GM19035 (cell line): ENCODE measurements around the gene SMAD2.
"Not testable (repeated sequence)": the region's sequence is repeated elsewhere in the genome, so short reads cannot be mapped to it uniquely, and the experiment has no call there.

Experiments used
- ATAC-seq: cut with Tn5 transposase; IDR thresholded peaks from one replicate; pipeline ENCODE4 v1.9.1; 2021; ENCODE audit not compliant: unreplicated experiment

Gene SMAD2

GRCh38 chr18:47858607-47859006 is 71.9 kb downstream of the SMAD2 start:
- no peak for ATAC-seq

GRCh38 chr18:47847635-47848034 is 82.8 kb downstream of the SMAD2 start:
- no peak for ATAC-seq

DNA sequence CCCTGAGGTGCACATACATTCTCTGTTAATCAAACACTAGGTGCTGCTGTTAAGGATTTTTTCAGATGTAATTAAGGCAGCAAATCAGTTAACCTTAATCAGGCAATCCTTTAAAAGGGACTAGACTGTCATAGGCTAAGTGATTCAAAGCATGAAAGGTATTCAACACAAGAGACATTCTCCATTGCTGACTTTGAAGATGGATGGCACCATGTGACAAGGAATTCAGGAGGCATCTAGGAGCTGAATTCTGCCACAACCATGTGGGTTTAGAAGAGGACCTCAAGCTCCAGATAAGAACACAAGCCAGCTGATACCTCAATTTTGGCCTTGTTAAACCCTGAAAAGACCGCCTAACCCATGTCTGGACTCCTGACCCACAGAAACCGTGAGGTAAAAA is 84.0 kb downstream of the SMAD2 start:
- no peak for ATAC-seq

- no peak for ATAC-seq
Observed at GRCh38 chr18:47844828-47845498, 85.5 kb downstream of the SMAD2 start.

DNA sequence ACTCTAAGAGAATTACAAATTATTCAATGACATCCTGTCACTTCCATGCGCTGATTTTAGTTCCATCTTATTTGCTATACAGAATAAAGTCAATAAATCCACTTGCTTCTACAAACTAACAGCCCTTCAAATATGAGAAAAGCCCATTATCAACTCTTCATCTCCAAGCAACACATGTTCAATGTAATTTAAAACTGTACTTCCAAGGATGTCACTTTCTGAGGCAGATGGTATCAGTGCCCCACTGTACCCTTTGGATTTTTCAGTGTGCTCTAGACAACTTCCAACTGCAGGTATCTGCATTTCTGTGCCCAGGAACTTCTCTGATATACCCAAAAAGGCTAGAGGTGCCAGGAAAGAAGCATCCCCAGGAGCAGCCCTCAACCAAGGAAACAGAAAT is 87.6 kb downstream of the SMAD2 start:
- ATAC-seq, result no peak

- no peak for ATAC-seq
Observed at GRCh38 chr18:47838396-47838795, 92.1 kb downstream of the SMAD2 start.

DNA sequence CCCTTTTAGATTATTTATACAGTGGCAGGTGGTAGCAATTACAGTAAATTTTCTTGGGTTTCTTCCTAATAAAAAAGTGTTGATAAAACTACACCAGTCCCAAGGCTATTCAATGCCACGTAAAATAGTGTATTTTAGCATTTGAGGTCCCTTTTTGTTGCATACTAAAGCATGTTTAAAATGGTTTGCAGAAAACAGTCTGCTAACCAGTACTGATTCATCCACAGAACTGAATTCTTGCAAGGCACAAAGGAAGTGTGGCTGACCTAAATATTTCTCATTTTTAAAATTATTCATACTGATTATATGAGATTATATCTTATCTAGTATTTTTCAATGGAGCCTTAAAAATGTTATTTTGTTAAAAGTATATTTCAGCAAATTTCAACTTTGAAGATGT is 98.1 kb downstream of the SMAD2 start:
- no peak for ATAC-seq

- ATAC-seq, result no peak
Observed at GRCh38 chr18:47831351-47831750, 99.1 kb downstream of the SMAD2 start.

DNA sequence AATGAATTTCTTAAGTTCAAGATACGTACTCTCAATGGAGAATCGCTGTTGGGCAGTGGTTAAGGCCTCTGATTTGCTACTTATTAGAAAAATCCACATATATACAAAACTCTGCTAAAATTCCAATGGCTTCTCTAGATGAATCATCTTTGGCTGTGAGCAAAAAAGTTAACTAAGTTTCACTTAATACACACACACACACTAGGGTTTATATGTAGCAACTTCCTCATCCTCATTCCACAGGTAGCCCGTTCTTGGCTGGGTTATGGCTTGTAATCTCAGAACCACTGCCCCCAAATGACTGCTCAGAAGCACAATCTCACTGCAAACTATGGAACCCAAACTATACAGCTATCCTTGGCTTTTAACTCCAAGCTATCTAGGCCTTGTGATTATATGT is 99.7 kb downstream of the SMAD2 start:
- ATAC-seq, result no peak

- no peak for ATAC-seq
Observed at GRCh38 chr18:47829831-47830230, 100.6 kb downstream of the SMAD2 start.

- not testable (repeated sequence) for ATAC-seq
Observed at GRCh38 chr18:47828031-47828430, 102.4 kb downstream of the SMAD2 start.

DNA sequence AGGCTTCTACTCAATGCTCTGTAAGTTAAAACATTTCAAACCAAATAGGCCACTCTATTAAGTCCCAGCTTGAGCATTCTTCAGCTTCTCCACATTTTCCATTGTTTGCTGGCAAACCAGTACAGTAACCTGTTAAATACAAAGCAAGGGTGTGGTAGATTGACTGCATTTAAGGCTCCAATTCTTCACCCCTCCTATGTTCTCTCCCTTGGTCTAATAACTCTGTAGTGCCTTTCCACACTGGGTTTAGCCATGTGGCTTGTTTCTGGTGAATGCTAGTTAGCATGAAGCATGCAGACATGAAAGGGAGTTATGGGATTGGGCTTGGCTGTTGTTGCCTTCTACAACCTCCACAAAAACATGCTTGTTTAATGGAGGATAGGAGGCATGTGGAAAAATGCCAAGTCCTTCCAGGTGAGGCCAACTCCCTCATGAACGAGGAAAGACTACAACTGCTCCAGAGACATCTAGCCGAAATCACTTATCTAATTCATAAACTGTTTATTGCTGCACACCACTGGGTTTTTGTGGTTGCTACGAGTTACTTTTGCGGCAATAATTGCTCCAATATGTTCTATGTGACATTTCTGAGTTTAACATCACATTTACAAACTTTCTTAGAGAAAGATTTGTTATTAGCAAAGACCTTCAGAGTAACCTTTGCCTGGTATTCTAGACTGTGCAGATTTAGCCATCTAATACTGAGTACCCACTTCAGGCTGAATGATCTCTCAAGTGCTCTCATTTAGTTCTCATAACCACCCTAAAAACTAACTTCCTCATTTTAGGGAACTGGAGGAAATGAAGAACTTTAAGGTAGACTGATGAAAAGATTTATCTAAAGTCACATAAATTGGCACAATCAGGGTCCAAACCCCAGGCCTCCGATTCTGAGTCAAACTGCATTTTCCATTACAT is 104.0 kb downstream of the SMAD2 start:
- no peak for ATAC-seq

DNA sequence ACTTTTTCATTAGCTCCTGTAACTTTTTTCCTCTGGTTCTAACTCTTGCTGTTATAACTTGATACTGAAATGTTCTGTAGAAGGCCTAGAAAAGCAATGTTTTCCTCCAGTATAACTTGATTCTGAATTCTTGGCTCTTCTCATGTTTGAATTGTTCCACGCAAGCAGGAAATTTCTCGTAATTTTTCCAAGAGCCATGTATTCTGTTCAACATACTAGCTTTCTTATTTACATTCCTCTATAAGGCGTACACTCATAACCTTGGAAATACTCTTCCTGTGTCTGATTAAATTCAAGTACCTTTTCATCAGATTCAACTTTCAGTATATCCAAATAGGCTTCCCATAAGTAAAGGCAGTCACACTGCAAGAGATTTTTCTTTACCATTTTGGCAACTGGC is 109.1 kb downstream of the SMAD2 start:
- ATAC-seq, result no peak

GRCh38 chr18:47817795-47818077 is 112.7 kb downstream of the SMAD2 start:
- no peak for ATAC-seq

DNA sequence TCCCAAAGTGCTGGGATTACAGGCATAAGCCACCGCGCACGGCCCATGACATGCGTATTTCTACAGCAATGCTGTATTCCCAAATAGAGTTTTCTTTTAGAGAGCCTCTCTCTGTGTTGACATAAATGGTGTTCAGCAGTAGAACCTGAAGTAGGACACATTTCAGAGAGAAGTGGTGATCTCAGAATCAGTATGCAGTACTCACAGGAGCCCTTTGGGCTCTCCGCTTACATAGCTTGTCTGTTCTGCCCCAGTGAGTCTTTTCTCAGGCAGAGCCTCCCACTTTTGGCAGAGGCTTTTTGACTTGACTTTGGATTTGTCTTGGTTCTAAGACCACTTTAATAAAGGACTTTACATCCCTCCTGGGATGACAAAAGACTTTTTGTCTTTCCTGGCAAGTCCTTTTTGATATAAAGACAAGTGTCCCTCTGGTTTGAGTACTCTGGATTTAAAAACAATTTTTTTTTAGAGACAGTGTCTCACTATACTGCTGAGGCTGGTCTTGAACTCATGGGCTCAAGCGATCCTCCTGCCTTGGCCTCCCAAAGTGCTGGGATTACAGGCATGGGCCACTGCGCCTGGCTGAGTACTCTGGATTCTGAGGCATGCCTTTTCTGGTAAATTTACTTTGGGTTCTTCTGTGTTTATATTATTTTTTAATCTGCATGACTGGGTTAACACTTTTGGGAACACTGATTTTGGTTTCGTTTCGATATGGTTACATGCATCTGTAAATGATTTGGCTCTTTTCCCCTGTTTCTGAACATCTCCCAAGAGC is 113.3 kb downstream of the SMAD2 start:
- no peak for ATAC-seq

DNA sequence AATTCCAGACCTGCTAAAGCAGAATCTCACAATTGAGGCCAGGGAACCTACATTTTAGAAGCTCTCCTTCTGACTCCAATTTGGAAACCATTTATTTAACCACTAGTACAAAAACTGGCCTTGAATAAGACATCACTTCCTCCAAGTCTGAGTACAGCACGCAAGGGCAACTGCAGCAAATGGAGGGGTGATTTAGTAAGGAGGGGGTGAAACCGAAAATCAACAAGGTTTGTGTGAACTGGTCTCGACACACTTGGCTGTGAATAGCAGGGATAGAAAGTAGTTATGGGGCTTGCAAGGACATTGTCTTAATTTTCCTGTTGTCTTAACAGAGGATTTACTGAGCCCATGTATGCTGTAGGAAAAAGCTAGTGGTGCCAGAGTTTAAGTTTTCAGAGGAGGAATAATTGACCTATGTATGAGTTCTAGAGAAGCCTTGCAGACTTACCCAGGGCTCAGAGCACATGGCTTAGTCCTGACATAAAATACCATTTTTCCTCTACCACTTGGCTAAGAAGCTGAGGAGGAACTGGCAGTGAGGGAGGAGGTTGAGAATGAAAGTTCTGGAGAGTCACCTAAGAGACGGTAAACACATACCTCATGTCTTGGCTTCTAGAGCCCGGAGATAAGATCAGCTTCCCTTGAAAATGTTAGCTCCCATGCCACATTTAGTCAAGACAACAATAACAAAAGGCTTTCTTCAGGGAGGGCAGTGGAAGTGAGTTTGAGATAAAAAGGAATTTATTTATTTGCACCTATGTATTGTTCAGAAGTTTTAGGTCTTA is 114.8 kb downstream of the SMAD2 start:
- no peak for ATAC-seq

GRCh38 chr18:47809420-47809819 is 121.0 kb downstream of the SMAD2 start:
- ATAC-seq, result no peak

GRCh38 chr18:47802802-47803201 is 127.7 kb downstream of the SMAD2 start:
- ATAC-seq, result no peak

DNA sequence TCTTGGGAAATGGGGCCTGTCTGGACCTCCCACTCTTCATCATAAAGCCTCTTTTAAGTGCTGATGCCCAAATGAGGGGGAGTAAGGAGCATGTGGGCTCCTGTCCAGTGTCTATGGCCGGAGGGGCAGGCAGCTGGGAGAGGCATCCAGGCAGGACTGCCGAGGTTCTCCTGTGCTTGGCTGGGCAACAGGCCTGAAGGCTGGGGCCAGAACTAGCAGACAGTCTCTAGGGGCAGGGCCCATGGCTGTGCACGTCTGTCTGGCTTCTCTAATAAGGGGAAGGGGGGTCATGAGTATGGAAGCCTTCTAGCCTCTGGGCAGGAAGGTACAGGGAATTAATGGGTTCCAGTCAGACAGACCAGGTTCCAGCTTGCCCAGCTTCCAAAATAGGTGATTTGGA is 128.6 kb downstream of the SMAD2 start:
- ATAC-seq, result no peak

DNA sequence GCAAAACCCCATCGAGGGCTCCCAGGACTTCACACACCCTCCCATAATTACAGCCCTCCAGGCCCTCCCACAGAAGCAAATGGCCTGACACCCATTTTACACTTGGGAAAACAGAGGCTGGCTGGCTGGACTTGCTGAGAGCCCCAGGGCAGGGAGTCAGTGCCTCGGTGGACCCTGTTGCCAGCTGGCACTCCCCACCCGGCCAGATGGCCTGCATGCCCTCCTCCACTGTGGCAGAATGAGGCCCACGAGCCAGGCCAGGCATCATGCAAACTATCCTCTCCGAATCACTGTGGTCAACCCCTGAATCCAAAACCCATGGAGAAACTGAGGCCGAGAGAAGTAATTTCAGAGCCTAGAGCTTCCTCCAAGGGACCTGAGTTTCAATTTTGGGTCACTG is 129.7 kb downstream of the SMAD2 start:
- no peak for ATAC-seq

DNA sequence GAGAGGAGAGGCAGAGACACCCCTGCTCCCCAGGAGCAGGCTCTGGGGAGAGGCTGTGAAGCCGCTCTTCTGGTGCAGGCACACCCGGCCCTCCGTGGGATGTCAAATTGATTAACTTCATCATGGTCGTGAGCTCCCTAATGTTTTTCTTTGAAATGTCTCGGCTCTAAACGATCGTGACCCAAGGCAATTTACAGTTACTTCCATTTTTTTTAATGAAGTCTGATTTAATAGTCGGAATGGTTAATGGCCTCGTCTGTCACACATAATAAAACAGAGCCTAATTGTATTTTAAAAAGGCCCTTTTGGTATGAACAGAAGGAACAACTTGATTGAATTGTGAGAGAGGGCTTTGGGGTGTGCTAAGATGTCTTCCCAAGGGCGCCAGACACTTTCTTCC is 130.2 kb downstream of the SMAD2 start:
- no peak for ATAC-seq
